RWPE2 (cell line): Measurements from ENCODE around the gene RAPGEF4.

Experiments used
- ATAC-seq: fragments of 200-7000 bp; cut with Tn5 transposase; 3 replicates; pipeline ENCODE4 v1.9.1; 2021; ENCODE audit warnings: low read depth
- DNase-seq: peaks from one replicate; pipeline ENCODE4 v3.0.0-alpha.2; 2020; ENCODE audit warnings: low spot score
- H3K27ac ChIP-seq: fragments of 450-650 bp; 2 replicates; pipeline ENCODE4 v1.5.1; 2017; ENCODE audit warnings: mild to moderate bottlenecking; ENCODE audit not compliant: poor library complexity, severe bottlenecking
- H3K27me3 ChIP-seq: fragments of 250-450 bp; sonication (Bioruptor Pico); 2 replicates; pipeline ENCODE4 v1.5.1; 2021; ENCODE audit warnings: mild to moderate bottlenecking, moderate library complexity; ENCODE audit not compliant: insufficient read depth, poor library complexity, severe bottlenecking
- H3K36me3 ChIP-seq: fragments of 250-450 bp; sonication (Bioruptor Pico); 2 replicates; pipeline ENCODE4 v1.5.1; 2020; ENCODE audit warnings: low read depth, mild to moderate bottlenecking, moderate library complexity
- H3K4me1 ChIP-seq: fragments of 250-450 bp; sonication (Bioruptor Pico); 2 replicates; pipeline ENCODE4 v1.5.1; 2021; ENCODE audit warnings: mild to moderate bottlenecking, moderate library complexity; ENCODE audit not compliant: insufficient read depth, poor library complexity, severe bottlenecking
- H3K4me3 ChIP-seq: fragments of 250-450 bp; sonication (Bioruptor Pico); 2 replicates; pipeline ENCODE4 v1.5.1; 2021; ENCODE audit warnings: mild to moderate bottlenecking, moderate library complexity; ENCODE audit not compliant: severe bottlenecking
- H3K9me3 ChIP-seq: fragments of 250-450 bp; sonication (Bioruptor Pico); 2 replicates; pipeline ENCODE4 v1.5.1; 2021; ENCODE audit warnings: mild to moderate bottlenecking, moderate library complexity; ENCODE audit not compliant: severe bottlenecking
- CTCF ChIP-seq: fragments of 450-650 bp; IDR thresholded peaks from one replicate; pipeline ENCODE4 v1.5.1; 2017; ENCODE audit warnings: mild to moderate bottlenecking, moderate library complexity; ENCODE audit not compliant: poor library complexity, severe bottlenecking

Gene RAPGEF4

DNA sequence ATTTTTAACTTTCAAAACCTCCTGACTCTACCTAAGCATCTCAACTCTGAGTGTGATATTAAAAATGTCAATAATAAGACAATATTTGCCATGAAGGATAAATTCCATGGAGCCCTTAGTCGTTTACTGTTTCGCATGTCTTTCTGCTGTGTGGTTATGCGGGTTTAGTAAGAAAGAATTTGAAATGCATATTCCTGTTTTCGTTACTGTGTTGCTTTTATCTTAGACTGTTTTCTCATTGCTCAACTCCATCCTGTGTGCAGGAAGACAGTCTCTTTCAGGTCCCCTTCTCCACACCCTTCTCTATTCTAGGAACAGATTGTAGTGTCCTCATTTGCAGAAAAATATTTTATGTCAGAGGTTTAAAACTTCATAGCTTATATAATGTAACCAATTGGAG is 257.5 kb downstream of the RAPGEF4 start:
- Histone ChIP-seq H3K4me3 (no peak overlapping the region), H3K9me3 (no peaks in the 10 kb centered on the region), H3K4me1 (peaks cover 22% of the 10 kb centered on the region), H3K27ac (no peak overlapping the region), H3K27me3 (no peaks in the 10 kb centered on the region), H3K36me3 (no peaks in the 10 kb centered on the region)
- DNase-seq (no peak), ATAC-seq (no peak)
- no peak for TF ChIP-seq CTCF

DNA sequence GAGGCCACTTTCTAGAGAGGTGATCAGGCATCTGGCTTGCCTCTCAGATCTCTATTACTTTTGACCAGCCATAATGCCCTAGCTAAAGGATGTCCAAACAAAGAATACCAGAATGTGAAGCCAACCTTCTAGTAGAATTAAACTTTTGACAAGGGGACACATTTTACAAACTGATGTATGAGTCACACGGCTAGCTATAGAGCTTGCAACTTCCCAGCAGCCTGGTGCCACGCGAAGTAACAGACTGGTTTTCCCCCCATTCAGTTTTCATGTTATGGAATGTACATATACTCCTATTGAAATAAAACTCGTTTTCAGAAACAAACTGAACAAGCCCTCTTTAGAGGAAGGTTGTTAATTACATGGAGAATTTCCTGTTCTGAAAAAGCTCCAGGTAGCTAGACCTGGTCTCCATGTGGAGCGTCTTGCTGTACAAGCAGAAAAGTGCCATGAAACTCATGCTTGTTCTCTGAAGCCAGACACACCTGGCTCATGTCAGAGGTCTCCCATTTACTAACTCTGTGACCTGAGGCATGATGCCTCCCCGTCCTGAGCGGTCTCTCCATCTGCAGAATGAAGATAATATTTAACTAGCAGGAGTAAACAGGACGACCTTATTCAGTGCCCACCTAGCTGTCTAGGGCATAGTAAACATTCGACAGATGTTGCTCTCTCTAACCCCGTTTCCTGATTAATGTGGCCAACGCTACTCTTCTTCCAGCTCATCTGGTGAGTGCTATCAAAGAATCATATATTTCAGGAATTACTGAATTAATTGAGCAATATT is 258.5 kb downstream of the RAPGEF4 start:
- H3K27me3 ChIP-seq, result no peaks in the 10 kb centered on the region
- no peaks in the 10 kb centered on the region for H3K9me3 ChIP-seq
- no peaks in the 10 kb centered on the region for H3K36me3 ChIP-seq
- no peak for TF ChIP-seq CTCF
- no peak for DNase-seq
- H3K4me3 ChIP-seq, result no peak overlapping the region
- no peak overlapping the region for H3K27ac ChIP-seq
- ATAC-seq, result no peak
- peaks cover 32% of the 10 kb centered on the region for H3K4me1 ChIP-seq

- Histone ChIP-seq H3K9me3 (no peaks in the 10 kb centered on the region), H3K36me3 (no peaks in the 10 kb centered on the region), H3K4me1 (peaks cover 33% of the 10 kb centered on the region), H3K4me3 (no peak overlapping the region), H3K27ac (peak overlapping the region; percentile 52), H3K27me3 (no peaks in the 10 kb centered on the region)
- no peak for TF ChIP-seq CTCF
- no peak for ATAC-seq
- no peak for DNase-seq
Observed at GRCh38 chr2:172994864-172995263, 259.2 kb downstream of the RAPGEF4 start.

- DNase-seq (peak; percentile 87), ATAC-seq (peak; percentile 92)
- no peak overlapping the region for H3K4me3 ChIP-seq
- no peaks in the 10 kb centered on the region for H3K27me3 ChIP-seq
- H3K36me3 ChIP-seq, result no peaks in the 10 kb centered on the region
- peaks cover 33% of the 10 kb centered on the region for H3K4me1 ChIP-seq
- peak overlapping the region; percentile 52 for H3K27ac ChIP-seq
- TF ChIP-seq CTCF, result peak; percentile 63
- no peaks in the 10 kb centered on the region for H3K9me3 ChIP-seq
Observed at GRCh38 chr2:172995323-172996244, 259.9 kb downstream of the RAPGEF4 start.
